Measurements from ENCODE around the gene NTF4. TPM values are rescaled to one million over a fixed set of nuclear protein-coding genes. Genes with fewer than 3 reads are reported as not detected.
"Not testable (repeated sequence)": the region's sequence is repeated elsewhere in the genome, so short reads cannot be mapped to it uniquely, and the experiment has no call there.

The NTF4 gene
- total and polyA plus RNA-seq, 2 donors = 2.5 to 4.1 TPM

GRCh38 chr19:49074869-49075268 lies 10.3 kb upstream of the NTF4 start:
- 16% methylated on average over 9 of the region's 9 CpGs for WGBS
- H3K27ac ChIP-seq (ENCODE audit: low read depth); H3K36me3 ChIP-seq (ENCODE audit: insufficient read depth); H3K4me1 ChIP-seq (ENCODE audit: insufficient read depth); DNase-seq (ENCODE audit: extremely low spot score); H3K4me3 ChIP-seq (ENCODE audit: low read depth, low read length): not testable (repeated sequence)

- Histone ChIP-seq H3K4me1 (ENCODE audit: insufficient read depth) (no peaks in the 10 kb centered on the region), H3K36me3 (ENCODE audit: insufficient read depth) (no peaks in the 10 kb centered on the region), H3K27ac (ENCODE audit: low read depth) (no peak overlapping the region), H3K4me3 (ENCODE audit: low read depth, low read length) (no peak overlapping the region)
- DNase-seq (ENCODE audit: extremely low spot score) = no peak
- 61% methylated on average over 23 of the region's 23 CpGs for WGBS
Observed at GRCh38 chr19:49073514-49074378, 9.1 kb upstream of the NTF4 start.

- Histone ChIP-seq H3K27ac (ENCODE audit: low read depth) (no peak overlapping the region), H3K4me1 (ENCODE audit: insufficient read depth) (no peaks in the 10 kb centered on the region), H3K4me3 (ENCODE audit: low read depth, low read length) (no peak overlapping the region), H3K36me3 (ENCODE audit: insufficient read depth) (no peaks in the 10 kb centered on the region)
- WGBS = 3% methylated on average over 93 of the region's 93 CpGs
- DNase-seq (ENCODE audit: extremely low spot score) = no peak
Observed at GRCh38 chr19:49071860-49072547, 7.4 kb upstream of the NTF4 start.

GRCh38 chr19:49070416-49070815 lies 5.8 kb upstream of the NTF4 start:
- H3K27ac ChIP-seq (ENCODE audit: low read depth) = no peak overlapping the region
- DNase-seq (ENCODE audit: extremely low spot score) = no peak
- no peaks in the 10 kb centered on the region for H3K36me3 ChIP-seq (ENCODE audit: insufficient read depth)
- H3K4me1 ChIP-seq (ENCODE audit: insufficient read depth) = no peaks in the 10 kb centered on the region
- 95% methylated on average over 21 of the region's 21 CpGs for WGBS
- no peak overlapping the region for H3K4me3 ChIP-seq (ENCODE audit: low read depth, low read length)

- Histone ChIP-seq H3K4me1 (ENCODE audit: insufficient read depth) (no peaks in the 10 kb centered on the region), H3K27ac (ENCODE audit: low read depth) (no peak overlapping the region), H3K4me3 (ENCODE audit: low read depth, low read length) (no peak overlapping the region), H3K36me3 (ENCODE audit: insufficient read depth) (no peaks in the 10 kb centered on the region)
- DNase-seq (ENCODE audit: extremely low spot score) = no peak
- 92% methylated on average over 9 of the region's 9 CpGs for WGBS
Observed at GRCh38 chr19:49069026-49069425, 4.4 kb upstream of the NTF4 start.

GRCh38 chr19:49067554-49067953 lies 2.9 kb upstream of the NTF4 start:
- Histone ChIP-seq H3K4me3 (ENCODE audit: low read depth, low read length) (no peak overlapping the region), H3K36me3 (ENCODE audit: insufficient read depth) (no peaks in the 10 kb centered on the region), H3K27ac (ENCODE audit: low read depth) (no peak overlapping the region), H3K4me1 (ENCODE audit: insufficient read depth) (no peaks in the 10 kb centered on the region)
- WGBS = 65% methylated on average over 3 of the region's 3 CpGs
- no peak for DNase-seq (ENCODE audit: extremely low spot score)

GRCh38 chr19:49065905-49066512 lies 1.4 kb upstream of the NTF4 start:
- DNase-seq (ENCODE audit: extremely low spot score) = no peak
- Histone ChIP-seq H3K4me3 (ENCODE audit: low read depth, low read length) (no peak overlapping the region), H3K4me1 (ENCODE audit: insufficient read depth) (no peaks in the 10 kb centered on the region), H3K36me3 (ENCODE audit: insufficient read depth) (no peaks in the 10 kb centered on the region), H3K27ac (ENCODE audit: low read depth) (no peak overlapping the region)
- 63% methylated on average over 13 of the region's 13 CpGs for WGBS

- no peak overlapping the region for H3K4me3 ChIP-seq (ENCODE audit: low read depth, low read length)
- no peak for DNase-seq (ENCODE audit: extremely low spot score)
Observed at GRCh38 chr19:49064029-49064629, 489 bp downstream of the NTF4 start.

GRCh38 chr19:49061445-49061844 lies 3.2 kb downstream of the NTF4 start:
- H3K4me3 ChIP-seq (ENCODE audit: low read depth, low read length) = no peak overlapping the region
- no peaks in the 10 kb centered on the region for H3K4me1 ChIP-seq (ENCODE audit: insufficient read depth)
- H3K36me3 ChIP-seq (ENCODE audit: insufficient read depth) = no peaks in the 10 kb centered on the region
- WGBS = 77% methylated on average over 25 of the region's 25 CpGs
- H3K27ac ChIP-seq (ENCODE audit: low read depth) = no peak overlapping the region
- no peak for DNase-seq (ENCODE audit: extremely low spot score)

More at GRCh38 chr19:49064029-49064629, 489 bp downstream of the NTF4 start:
- H3K4me1 ChIP-seq (ENCODE audit: insufficient read depth) = no peaks in the 10 kb centered on the region
- H3K27ac ChIP-seq (ENCODE audit: low read depth) = no peak overlapping the region
- no peaks in the 10 kb centered on the region for H3K36me3 ChIP-seq (ENCODE audit: insufficient read depth)
- 55% methylated on average over 10 of the region's 10 CpGs for WGBS

GRCh38 chr19:49061000-49061399 lies 3.6 kb downstream of the NTF4 start:
- 99% methylated on average over 2 of the region's 2 CpGs for WGBS
- no peak overlapping the region for H3K4me3 ChIP-seq (ENCODE audit: low read depth, low read length)
- no peaks in the 10 kb centered on the region for H3K4me1 ChIP-seq (ENCODE audit: insufficient read depth)
- no peaks in the 10 kb centered on the region for H3K36me3 ChIP-seq (ENCODE audit: insufficient read depth)
- DNase-seq (ENCODE audit: extremely low spot score) = no peak
- H3K27ac ChIP-seq (ENCODE audit: low read depth) = no peak overlapping the region

- 35% methylated on average over 9 of the region's 9 CpGs for WGBS
Observed at GRCh38 chr19:49059053-49059452, 5.6 kb downstream of the NTF4 start.

GRCh38 chr19:49058562-49058961 lies 6.1 kb downstream of the NTF4 start:
- 35% methylated on average over 10 of the region's 10 CpGs for WGBS
- H3K36me3 ChIP-seq (ENCODE audit: insufficient read depth) = no peaks in the 10 kb centered on the region
- H3K4me3 ChIP-seq (ENCODE audit: low read depth, low read length) = no peak overlapping the region
- no peak overlapping the region for H3K27ac ChIP-seq (ENCODE audit: low read depth)
- no peak for DNase-seq (ENCODE audit: extremely low spot score)
- no peaks in the 10 kb centered on the region for H3K4me1 ChIP-seq (ENCODE audit: insufficient read depth)

More at GRCh38 chr19:49059053-49059452, 5.6 kb downstream of the NTF4 start:
- no peak for DNase-seq (ENCODE audit: extremely low spot score)
- no peaks in the 10 kb centered on the region for H3K4me1 ChIP-seq (ENCODE audit: insufficient read depth)
- no peak overlapping the region for H3K4me3 ChIP-seq (ENCODE audit: low read depth, low read length)
- no peak overlapping the region for H3K27ac ChIP-seq (ENCODE audit: low read depth)
- H3K36me3 ChIP-seq (ENCODE audit: insufficient read depth) = no peaks in the 10 kb centered on the region

- WGBS = 5% methylated on average over 38 of the region's 38 CpGs
- peak within 1 kb of the TSS; percentile 46 for H3K4me3 ChIP-seq (ENCODE audit: low read depth, low read length)
- H3K36me3 ChIP-seq (ENCODE audit: insufficient read depth) = no peaks in the 10 kb centered on the region
- H3K4me1 ChIP-seq (ENCODE audit: insufficient read depth) = no peaks in the 10 kb centered on the region
- no peak for DNase-seq (ENCODE audit: extremely low spot score)
- H3K27ac ChIP-seq (ENCODE audit: low read depth) = no peak within 1 kb of the TSS
Observed at GRCh38 chr19:49057636-49058234, 6.9 kb downstream of the NTF4 start, which contains the start of gene CGB7. CGB7 (minus strand) TSS chr19:49057749; CDS start chr19:49055375, 2,374 bp downstream.

All from urinary bladder (tissue), 4 donors.